Skeletal muscle tissue (tissue), 4 donors: ENCODE results near the gene PIWIL1. TPM values are rescaled to one million over a fixed set of nuclear protein-coding genes. Genes with fewer than 3 reads are reported as not detected.

Source experiments
- H3K27ac ChIP-seq: one replicate; pipeline ENCODE4 v1.7.0; 2013; ENCODE audit warnings: mild to moderate bottlenecking, low read depth, low read length, inconsistent platforms
- H3K27me3 ChIP-seq, 3 donors: one replicate each; pipeline ENCODE4 v1.7.0; 2013; ENCODE audit warnings: low read length in 3 of 3; ENCODE audit not compliant: control insufficient read depth in 3 of 3, insufficient read depth in 3 of 3
- H3K36me3 ChIP-seq, 3 donors: one replicate each; pipeline ENCODE4 v1.7.0; 2013; ENCODE audit warnings: low read length in 3 of 3; ENCODE audit not compliant: control insufficient read depth in 3 of 3, insufficient read depth in 3 of 3
- H3K4me1 ChIP-seq, 3 donors: one replicate each; pipeline ENCODE4 v1.7.0; 2013; ENCODE audit warnings: low read length in 3 of 3, mild to moderate bottlenecking in 3 of 3; ENCODE audit not compliant: control insufficient read depth in 3 of 3, insufficient read depth in 3 of 3
- H3K4me3 ChIP-seq, 3 donors: one replicate each; pipeline ENCODE4 v1.7.0; 2013; ENCODE audit warnings: low read length in 3 of 3
- H3K9ac ChIP-seq, 3 donors: one replicate each; pipeline ENCODE4 v1.7.0; 2013; ENCODE audit warnings: low read length in 3 of 3, mild to moderate bottlenecking in 3 of 3, moderate library complexity in 2 of 3, low read depth in 1 of 3
- H3K9me3 ChIP-seq, 3 donors: one replicate each; pipeline ENCODE4 v1.7.0; 2013; ENCODE audit warnings: low read length in 3 of 3; ENCODE audit not compliant: control insufficient read depth in 3 of 3
- total RNA-seq: library from RNA; depleted of rRNA; stranded (reverse); fragments of >200 nt; gene quantifications from one replicate; pipeline ENCODE4 v1.2.3, GENCODE V29; 2014
- donor health status: Osteomylitis.

Gene PIWIL1
- not detected for total RNA-seq

- peaks cover 0 to 2% (median 0%) of the 10 kb centered on the region in 3 donors for H3K9me3 ChIP-seq
- H3K36me3 ChIP-seq = no peaks in the 10 kb centered on the region
- no peak within 1 kb of the TSS for H3K4me3 ChIP-seq
- H3K9ac ChIP-seq = no peak within 1 kb of the TSS
- peaks cover 11 to 22% (median 18%) of the 10 kb centered on the region in 3 donors for H3K27me3 ChIP-seq
- H3K27ac ChIP-seq = no peak within 1 kb of the TSS
- no peaks in the 10 kb centered on the region for H3K4me1 ChIP-seq
Observed at GRCh38 chr12:130337488-130338303, at the start of gene PIWIL1. Gene PIWIL1 (plus strand): TSS chr12:130337887. CDS start chr12:130342592, 4,705 bp downstream.

- Histone ChIP-seq H3K27ac (no peak overlapping the region), H3K27me3 (peaks cover 0 to 7% (median 0%) of the 10 kb centered on the region in 3 donors)
Observed at GRCh38 chr12:130288206-130288605, 49.5 kb upstream of the PIWIL1 start.

GRCh38 chr12:130288691-130289090 is 49.0 kb upstream of the PIWIL1 start:
- Histone ChIP-seq H3K9me3 (peaks cover 0 to 11% (median 5%) of the 10 kb centered on the region in 3 donors), H3K27me3 (peaks cover 0 to 7% (median 0%) of the 10 kb centered on the region in 3 donors), H3K4me1 (no peaks in the 10 kb centered on the region), H3K27ac (no peak overlapping the region), H3K36me3 (no peaks in the 10 kb centered on the region), H3K9ac (no peak overlapping the region), H3K4me3 (no peak overlapping the region)

More at GRCh38 chr12:130288206-130288605, 49.5 kb upstream of the PIWIL1 start:
- Histone ChIP-seq H3K36me3 (no peaks in the 10 kb centered on the region), H3K4me3 (no peak overlapping the region), H3K9me3 (peaks cover 0 to 11% (median 5%) of the 10 kb centered on the region in 3 donors), H3K4me1 (no peaks in the 10 kb centered on the region), H3K9ac (no peak overlapping the region)

- no peak overlapping the region for H3K9ac ChIP-seq
- H3K36me3 ChIP-seq = no peaks in the 10 kb centered on the region
- peaks cover 0 to 7% (median 0%) of the 10 kb centered on the region in 3 donors for H3K27me3 ChIP-seq
- no peak overlapping the region for H3K4me3 ChIP-seq
- H3K4me1 ChIP-seq = no peaks in the 10 kb centered on the region
- no peak overlapping the region for H3K27ac ChIP-seq
- peaks cover 0 to 11% (median 5%) of the 10 kb centered on the region in 3 donors for H3K9me3 ChIP-seq
Observed at GRCh38 chr12:130290114-130290513, 47.6 kb upstream of the PIWIL1 start.

GRCh38 chr12:130298322-130299021 is 39.2 kb upstream of the PIWIL1 start:
- peaks cover 0 to 3% (median 0%) of the 10 kb centered on the region in 3 donors for H3K9me3 ChIP-seq
- H3K36me3 ChIP-seq = no peaks in the 10 kb centered on the region
- no peak overlapping the region for H3K4me3 ChIP-seq
- H3K27me3 ChIP-seq = peaks cover 15 to 24% (median 17%) of the 10 kb centered on the region in 3 donors
- no peak overlapping the region for H3K27ac ChIP-seq
- H3K4me1 ChIP-seq = peaks cover 0 to 4% (median 0%) of the 10 kb centered on the region in 3 donors
- no peak overlapping the region for H3K9ac ChIP-seq

- Histone ChIP-seq H3K4me1 (peaks cover 0 to 4% (median 0%) of the 10 kb centered on the region in 3 donors), H3K9ac (no peak overlapping the region), H3K27ac (no peak overlapping the region), H3K4me3 (no peak overlapping the region), H3K27me3 (peaks cover 15 to 27% (median 17%) of the 10 kb centered on the region in 3 donors), H3K36me3 (no peaks in the 10 kb centered on the region), H3K9me3 (peaks cover 0 to 3% (median 0%) of the 10 kb centered on the region in 3 donors)
Observed at GRCh38 chr12:130299574-130299973, 38.1 kb upstream of the PIWIL1 start.

- peaks cover 15 to 27% (median 17%) of the 10 kb centered on the region in 3 donors for H3K27me3 ChIP-seq
Observed at GRCh38 chr12:130300090-130300489, 37.6 kb upstream of the PIWIL1 start.

GRCh38 chr12:130300737-130301535 is 36.8 kb upstream of the PIWIL1 start:
- H3K4me1 ChIP-seq = peaks cover 0 to 4% (median 0%) of the 10 kb centered on the region in 3 donors
- no peak overlapping the region for H3K4me3 ChIP-seq
- H3K9me3 ChIP-seq = peaks cover 0 to 3% (median 0%) of the 10 kb centered on the region in 3 donors
- H3K9ac ChIP-seq = no peak overlapping the region
- no peaks in the 10 kb centered on the region for H3K36me3 ChIP-seq
- H3K27me3 ChIP-seq = peaks cover 15 to 27% (median 17%) of the 10 kb centered on the region in 3 donors
- no peak overlapping the region for H3K27ac ChIP-seq

More at GRCh38 chr12:130300090-130300489, 37.6 kb upstream of the PIWIL1 start:
- Histone ChIP-seq H3K9ac (no peak overlapping the region), H3K36me3 (no peaks in the 10 kb centered on the region), H3K4me1 (peaks cover 0 to 4% (median 0%) of the 10 kb centered on the region in 3 donors), H3K9me3 (peaks cover 0 to 3% (median 0%) of the 10 kb centered on the region in 3 donors), H3K27ac (no peak overlapping the region), H3K4me3 (no peak overlapping the region)

GRCh38 chr12:130301559-130301958 is 36.1 kb upstream of the PIWIL1 start:
- H3K9ac ChIP-seq = no peak overlapping the region
- H3K9me3 ChIP-seq = peaks cover 0 to 3% (median 0%) of the 10 kb centered on the region in 3 donors
- no peak overlapping the region for H3K27ac ChIP-seq
- no peaks in the 10 kb centered on the region for H3K36me3 ChIP-seq
- H3K4me1 ChIP-seq = peaks cover 0 to 4% (median 0%) of the 10 kb centered on the region in 3 donors
- H3K27me3 ChIP-seq = peaks cover 15 to 27% (median 17%) of the 10 kb centered on the region in 3 donors
- H3K4me3 ChIP-seq = no peak overlapping the region
